ENCODE results near the gene ETV2. TPM values are rescaled to one million over a fixed set of nuclear protein-coding genes. Genes with fewer than 3 reads are reported as not detected.
A peak's percentile ranks its signal among the peaks of the same experiment; 100 is the strongest.

ETV2 gene
- total RNA-seq, 1 experiment from 2014 or later = 1.5 TPM

GRCh38 chr19:35657904-35658700 is 16.6 kb downstream of the ETV2 start:
- Histone ChIP-seq H3K36me3 (ENCODE audit: control insufficient read depth in 1 of 2, insufficient read depth in 2 of 2, low read length in 2 of 2) (peaks cover 20% of the 10 kb centered on the region in 2 experiments), H3K79me2 (ENCODE audit: insufficient read depth, low read length) (peaks cover 13% of the 10 kb centered on the region; the same call in 1 of the 2 replicates), H4K20me1 (ENCODE audit: insufficient read depth) (no peaks in the 10 kb centered on the region), H3K9ac (ENCODE audit: low read length) (no peak overlapping the region), H3K4me2 (ENCODE audit: low read length) (no peak overlapping the region), H3K27ac (ENCODE audit: low read depth, low read length) (no peak overlapping the region), H3K9me3 (ENCODE audit: control insufficient read depth in 1 of 2, insufficient read depth in 1 of 2, low read depth in 1 of 2, low read length in 2 of 2) (no peaks in the 10 kb centered on the region), H3K4me3 (replicated peaks in 1 of 2; ENCODE audit: low read depth in 1 of 2, low read length in 2 of 2) (no peak overlapping the region), H2AFZ (ENCODE audit: low read depth, low read length, poor library complexity, severe bottlenecking) (no peak overlapping the region), H3K9me2 (ENCODE audit: insufficient read depth) (no peaks in the 10 kb centered on the region), H3K4me1 (ENCODE audit: control insufficient read depth in 1 of 2, insufficient read depth in 2 of 2, low read length in 2 of 2) (no peaks in the 10 kb centered on the region), H3K27me3 (ENCODE audit: insufficient read depth, low read length) (no peaks in the 10 kb centered on the region)
- POLR2A ChIA-PET = interaction anchor here (0.6 to 2.5 kb wide), 2 partner anchors 10 to 12 kb away, joined by 4 to 8 read pairs; partner anchors contain the start of gene COX6B1
- BruUV-seq (replicated peaks) = no TSS peak
- ATAC-seq (peak; percentile 86), DNase-seq (ENCODE audit: low read depth, low spot score) (no peak)
- TF ChIP-seq EZH2 (IDR thresholded peaks at IDR 0.05) = no peak
- no peak for TF ChIP-seq ZNF274 (IDR thresholded peaks at IDR 0.05; ENCODE audit: low read depth, low read length)
- TF ChIP-seq SRF (IDR thresholded peaks at IDR 0.05; ENCODE audit: low read depth) = no peak
- TF ChIP-seq, protein P1, sequence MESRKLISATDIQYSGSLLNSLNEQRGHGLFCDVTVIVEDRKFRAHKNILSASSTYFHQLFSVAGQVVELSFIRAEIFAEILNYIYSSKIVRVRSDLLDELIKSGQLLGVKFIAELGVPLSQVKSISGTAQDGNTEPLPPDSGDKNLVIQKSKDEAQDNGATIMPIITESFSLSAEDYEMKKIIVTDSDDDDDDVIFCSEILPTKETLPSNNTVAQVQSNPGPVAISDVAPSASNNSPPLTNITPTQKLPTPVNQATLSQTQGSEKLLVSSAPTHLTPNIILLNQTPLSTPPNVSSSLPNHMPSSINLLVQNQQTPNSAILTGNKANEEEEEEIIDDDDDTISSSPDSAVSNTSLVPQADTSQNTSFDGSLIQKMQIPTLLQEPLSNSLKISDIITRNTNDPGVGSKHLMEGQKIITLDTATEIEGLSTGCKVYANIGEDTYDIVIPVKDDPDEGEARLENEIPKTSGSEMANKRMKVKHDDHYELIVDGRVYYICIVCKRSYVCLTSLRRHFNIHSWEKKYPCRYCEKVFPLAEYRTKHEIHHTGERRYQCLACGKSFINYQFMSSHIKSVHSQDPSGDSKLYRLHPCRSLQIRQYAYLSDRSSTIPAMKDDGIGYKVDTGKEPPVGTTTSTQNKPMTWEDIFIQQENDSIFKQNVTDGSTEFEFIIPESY (IDR thresholded peaks at IDR 0.05; ENCODE audit: extremely low read depth, insufficient replicate concordance, low read length) = no peak
- TF ChIP-seq ELF1 (IDR thresholded peaks at IDR 0.05; ENCODE audit: borderline replicate concordance, low read depth) = no peak
- TF ChIP-seq CTCF (IDR thresholded peaks at IDR 0.05 in 2 of 3, conservative IDR thresholded peaks at IDR 0.05 in 1 of 3; ENCODE audit: borderline replicate concordance in 1 of 3, insufficient read depth in 1 of 3, low read depth in 2 of 3, low read length in 2 of 3) = peak in 2 of 3 experiments; percentile 42 to 51; a peak in 4 of 6 replicates
- RAD21 ChIA-PET (ENCODE audit: low non-redundant PET in 1 of 2, low total read pairs in 2 of 2, uncharacterized antibody in 2 of 2, unreplicated experiment in 2 of 2) = no interaction called here
- intact Hi-C loops (cut with micrococcal nuclease) = no loop called here
- CTCF ChIA-PET = no interaction called here

All from HCT116 (cell line).